H1 (cell line): ENCODE results near the gene CCDC148. TPM values are rescaled to one million over a fixed set of nuclear protein-coding genes. Genes with fewer than 3 reads are reported as not detected.

Source experiments
- CTCF ChIA-PET: fragments of 300-600 bp; sonication (Branson Sonifier 250); formaldehyde crosslinking; loops from one replicate; lab custom pipeline; 2021; ENCODE audit not compliant: partially characterized antibody; lab: Charles Lee
- POLR2A ChIA-PET: fragments of 300-600 bp; sonication (Branson Sonifier 250); formaldehyde crosslinking; loops from one replicate; lab custom pipeline; 2021; ENCODE audit warnings: inconsistent platforms; ENCODE audit not compliant: partially characterized antibody; lab: Charles Lee
- DNase-seq, 2 experiments: peaks; one replicate each; pipeline versions ENCODE4 v3.0.0 to v3.0.0-alpha.2; 2010 to 2022; ENCODE audit warnings: low spot score in 2 of 2, low read depth in 1 of 2, mixed read lengths in 1 of 2
- FAIRE-seq: peaks from 2 replicates; lab custom pipeline; 2011; peaks lifted over from hg19 to GRCh38; lab: Jason Lieb, UNC
- H2AFZ ChIP-seq: 2 replicates; pipeline ENCODE4 v1.8.1; 2012; ENCODE audit warnings: low read length, inconsistent platforms
- H2AK5ac ChIP-seq: 2 replicates; pipeline ENCODE4 v1.6.1; 2013; ENCODE audit warnings: low read depth, low read length
- H2BK120ac ChIP-seq: replicated peaks from 2 replicates; pipeline ENCODE3; 2013; ENCODE audit warnings: low read depth, low read length, inconsistent platforms
- H2BK12ac ChIP-seq: 2 replicates; pipeline ENCODE4 v1.6.1; 2013; ENCODE audit warnings: low read depth, low read length
- H2BK15ac ChIP-seq: 2 replicates; pipeline ENCODE4 v1.6.1; 2013; ENCODE audit warnings: low read length
- H2BK20ac ChIP-seq: 2 replicates; pipeline ENCODE4 v1.6.1; 2013; ENCODE audit warnings: low read length
- H2BK5ac ChIP-seq: 2 replicates; pipeline ENCODE4 v1.6.1; 2013; ENCODE audit warnings: low read depth, low read length
- H3K14ac ChIP-seq: 2 replicates; pipeline ENCODE4 v1.6.1; 2013; ENCODE audit warnings: inconsistent platforms; ENCODE audit not compliant: insufficient read length
- H3K18ac ChIP-seq: 2 replicates; pipeline ENCODE4 v1.6.1; 2013; ENCODE audit warnings: low read length; ENCODE audit errors: extremely low read depth
- H3K23ac ChIP-seq: 2 replicates; pipeline ENCODE4 v1.6.1; 2013; ENCODE audit warnings: inconsistent platforms; ENCODE audit not compliant: insufficient read length
- H3K23me2 ChIP-seq: 2 replicates; pipeline ENCODE4 v1.6.1; 2013; ENCODE audit warnings: low read depth, low read length
- H3K27ac ChIP-seq: 2 replicates; pipeline ENCODE4 v1.6.1; 2011; ENCODE audit warnings: low read depth, low read length, inconsistent platforms
- H3K27me3 ChIP-seq, 4 experiments: replicated peaks in 1 of 4; 1 replicate in 1 of 4; 2 replicates in 3 of 4; pipeline versions ENCODE4 v1.6.1 to v1.8.1; 2011 to 2013; ENCODE audit warnings: low read length in 3 of 4, mild to moderate bottlenecking in 3 of 4, inconsistent platforms in 2 of 4, mixed read lengths in 2 of 4, moderate library complexity in 1 of 4; ENCODE audit not compliant: control insufficient read depth in 3 of 4, insufficient read depth in 3 of 4; ENCODE audit errors: extremely low read depth in 1 of 4
- H3K36me3 ChIP-seq, 4 experiments: 2 replicates each; pipeline versions ENCODE4 v1.6.1 to v1.8.1; 2011 to 2013; ENCODE audit warnings: mild to moderate bottlenecking in 4 of 4, low read length in 3 of 4, moderate library complexity in 2 of 4, control low read depth in 1 of 4, inconsistent platforms in 1 of 4; ENCODE audit not compliant: insufficient read depth in 4 of 4, control insufficient read depth in 2 of 4
- H3K4ac ChIP-seq: replicated peaks from 2 replicates; pipeline ENCODE3; 2013; ENCODE audit warnings: low read length, low read depth, mixed read lengths, inconsistent platforms; ENCODE audit not compliant: insufficient read length
- H3K4me1 ChIP-seq, 4 experiments: replicated peaks in 1 of 4; 1 replicate in 1 of 4; 2 replicates in 3 of 4; pipeline versions ENCODE4 v1.6.1 to v1.8.1; 2011 to 2013; ENCODE audit warnings: low read length in 3 of 4, inconsistent platforms in 2 of 4, mixed read lengths in 1 of 4; ENCODE audit not compliant: insufficient read depth in 4 of 4, control insufficient read depth in 3 of 4
- H3K4me2 ChIP-seq, 2 experiments: 2 replicates each; pipeline versions ENCODE4 v1.6.1 to v1.8.1; 2011 to 2013; ENCODE audit warnings: low read depth in 2 of 2, low read length in 2 of 2, control low read depth in 1 of 2, inconsistent platforms in 1 of 2, mild to moderate bottlenecking in 1 of 2; ENCODE audit not compliant: insufficient read depth in 1 of 2
- H3K4me3 ChIP-seq, 4 experiments: fragments of 200-600, 300-600 bp in 1 of 4; sonication (generic), shearing (Covaris generic), sonication (Bioruptor Twin) in 1 of 4; 2 replicates each; pipeline versions ENCODE4 v1.5.1 to v1.8.1; 2011 to 2016; ENCODE audit warnings: low read length in 4 of 4, low read depth in 3 of 4, control low read depth in 2 of 4, inconsistent platforms in 2 of 4, mild to moderate bottlenecking in 2 of 4, mixed read lengths in 1 of 4, moderate library complexity in 1 of 4; ENCODE audit not compliant: insufficient read depth in 2 of 4; ENCODE audit errors: extremely low read depth in 1 of 4
- H3K56ac ChIP-seq: replicated peaks from 2 replicates; pipeline ENCODE3; 2013; ENCODE audit warnings: low read depth, mild to moderate bottlenecking, mixed read lengths, low read length, inconsistent platforms; ENCODE audit not compliant: insufficient read length
- H3K79me1 ChIP-seq: 2 replicates; pipeline ENCODE4 v1.6.1; 2013; ENCODE audit warnings: low read depth, low read length, control low read depth
- H3K79me2 ChIP-seq, 2 experiments: 2 replicates each; pipeline versions ENCODE4 v1.6.1 to v1.8.1; 2012 to 2013; ENCODE audit warnings: low read length in 2 of 2, mild to moderate bottlenecking in 2 of 2, inconsistent platforms in 1 of 2; ENCODE audit not compliant: insufficient read depth in 2 of 2, control insufficient read depth in 1 of 2
- H3K9ac ChIP-seq, 4 experiments: replicated peaks in 1 of 4; 1 replicate in 1 of 4; 2 replicates in 3 of 4; pipeline versions ENCODE4 v1.6.1 to v1.8.1; 2011 to 2013; ENCODE audit warnings: low read depth in 3 of 4, low read length in 3 of 4, control low read depth in 2 of 4, mild to moderate bottlenecking in 2 of 4, moderate library complexity in 2 of 4, inconsistent platforms in 1 of 4; ENCODE audit errors: extremely low read depth in 1 of 4
- H3K9me3 ChIP-seq, 2 experiments: 2 replicates each; pipeline versions ENCODE4 v1.6.1 to v1.8.1; 2012 to 2013; ENCODE audit warnings: mild to moderate bottlenecking in 2 of 2, moderate library complexity in 2 of 2, control low read depth in 1 of 2, inconsistent platforms in 1 of 2, low read depth in 1 of 2, low read length in 1 of 2, mixed read lengths in 1 of 2; ENCODE audit not compliant: insufficient read depth in 2 of 2
- H4K20me1 ChIP-seq, 2 experiments: replicated peaks in 1 of 2; 2 replicates each; pipeline versions ENCODE3 to v1.8.1; 2011 to 2013; ENCODE audit warnings: inconsistent platforms in 2 of 2, low read length in 2 of 2, mild to moderate bottlenecking in 1 of 2; ENCODE audit not compliant: insufficient read depth in 2 of 2, control insufficient read depth in 1 of 2
- H4K5ac ChIP-seq: 2 replicates; pipeline ENCODE4 v1.6.1; 2013; ENCODE audit warnings: low read length, low read depth, mixed read lengths, inconsistent platforms; ENCODE audit not compliant: insufficient read length
- H4K8ac ChIP-seq: 2 replicates; pipeline ENCODE4 v1.8.0; 2013; ENCODE audit warnings: mild to moderate bottlenecking, moderate library complexity, low read length, inconsistent platforms; ENCODE audit not compliant: insufficient read depth; ENCODE audit errors: extremely low read depth
- H4K91ac ChIP-seq: replicated peaks from 2 replicates; pipeline ENCODE3; 2013; ENCODE audit warnings: low read length, mixed read lengths, inconsistent platforms; ENCODE audit not compliant: insufficient read length
- MAFK ChIP-seq: IDR thresholded peaks from 2 replicates; pipeline ENCODE4 v1.6.1; 2012; ENCODE audit warnings: low read depth, mild to moderate bottlenecking, improper control_type of control experiment, low read length
- SAP30 ChIP-seq: fragments of 300-600 bp; sonication (generic); IDR thresholded peaks from 2 replicates; pipeline ENCODE4 v1.7.1; 2012; ENCODE audit warnings: low read length, moderate library complexity, mild to moderate bottlenecking, inconsistent platforms; ENCODE audit not compliant: insufficient read depth, insufficient replicate concordance
- WGBS, 2 experiments: shearing (Covaris generic) in 1 of 2; methylation state at CpG; one replicate each; pipeline versions ENCODE4 v1.1.6 to v1.1.7; 2013 to 2015; ENCODE audit warnings: low lambda C conversion rate in 2 of 2, mixed read lengths in 2 of 2, inconsistent platforms in 1 of 2, low coverage in 1 of 2, missing lambda C conversion rate in 1 of 2; ENCODE audit not compliant: insufficient replicate concordance in 2 of 2, insufficient coverage in 1 of 2, insufficient read length in 1 of 2; ENCODE audit errors: extremely low coverage in 1 of 2, missing lambda C conversion rate in 1 of 2; 5-methylcytosine and 5-hydroxymethylcytosine counted together
- polyA plus RNA-seq, 7 experiments: library from polyadenylated mRNA; depleted of rRNA in 3 of 7; stranded (reverse) in 5 of 7; unstranded in 2 of 7; fragments of >200 nt in 5 of 7; fragments of 200-250 nt in 2 of 7; gene quantifications; 1 replicate in 5 of 7; 2 replicates in 1 of 7; 4 replicates in 1 of 7; pipeline versions ENCODE4 v1.2.1 to v1.2.3, GENCODE V29; 2011 to 2013; ENCODE audit warnings: missing spikeins in 2 of 7, mixed read lengths in 2 of 7
- total RNA-seq: library from RNA; stranded (reverse); fragmentation: NEBNext Ultra II Directional; extraction: Animal tissue kit (Norgen Biotek cat#: 25700); gene quantifications from 2 replicates; pipeline ENCODE4 v1.2.1, GENCODE V29; 2021

Gene CCDC148
- total and polyA plus RNA-seq, 2 of the 8 experiments (the other 6 are each of a cell fraction or from before 2014, with no cell fraction given), result 0.45 to 1.3 TPM

DNA sequence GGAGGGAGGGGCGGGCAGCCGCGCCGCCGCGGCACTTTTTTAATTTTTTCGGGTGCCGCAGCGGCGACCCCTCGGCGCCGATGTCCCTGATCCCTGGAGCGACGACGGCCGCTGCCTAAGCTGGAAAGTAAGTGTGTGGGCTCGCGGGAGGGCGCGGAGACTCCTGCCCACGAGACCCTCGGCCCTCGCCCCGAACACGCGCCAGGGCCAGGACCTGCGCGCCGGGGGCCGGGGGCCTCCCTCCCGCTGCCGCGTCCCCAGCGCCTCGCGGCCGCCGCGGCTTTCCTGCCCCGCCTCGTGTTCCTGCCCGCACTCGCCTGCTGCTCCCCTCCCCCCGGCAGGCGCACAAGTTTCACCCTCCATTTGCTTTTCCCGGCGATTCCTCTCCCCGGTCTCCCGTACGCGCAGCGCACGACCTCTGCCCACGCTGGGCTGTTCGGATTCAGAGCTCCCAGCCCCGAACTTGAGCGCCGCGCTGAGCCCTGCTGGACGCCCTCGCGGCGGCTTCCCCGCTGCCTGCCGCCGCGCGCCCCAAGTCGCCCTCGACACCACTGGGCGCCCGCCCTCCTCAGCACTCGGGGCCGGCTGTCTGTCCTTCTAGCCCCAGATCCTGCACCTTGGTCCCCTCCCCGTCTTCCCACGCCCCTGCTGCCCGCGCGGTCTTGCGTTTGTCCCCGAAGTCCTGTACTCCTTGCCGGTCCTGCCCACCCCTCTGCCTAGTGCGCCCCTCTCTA, 706 bp upstream of the CCDC148 start:
- Histone ChIP-seq H2BK5ac (peak overlapping the region; percentile 86), H3K79me2 (peaks cover 13 to 41% of the 10 kb centered on the region in 2 experiments), H2BK20ac (no peak overlapping the region), H4K5ac (peak overlapping the region; percentile 19), H2AK5ac (no peak overlapping the region; the same call in 1 of the 2 replicates), H3K4ac (no peak overlapping the region), H3K79me1 (peaks cover 4% of the 10 kb centered on the region; the same call in 1 of the 2 replicates), H4K91ac (peak overlapping the region; percentile 92), H3K14ac (no peak overlapping the region), H3K27me3 (no peaks in the 10 kb centered on the region), H3K36me3 (no peaks in the 10 kb centered on the region), H2BK15ac (no peak overlapping the region), H4K20me1 (peaks cover 4 to 6% of the 10 kb centered on the region in 2 experiments), H2AFZ (no peak overlapping the region), H3K4me3 (peak overlapping the region; percentile 77 to 90 (median 80)), H3K4me2 (peak overlapping the region; percentile 84 to 94), H4K8ac (peak overlapping the region; percentile 81), H3K27ac (peak overlapping the region; percentile 81), H2BK12ac (peak overlapping the region; percentile 31; the same call in 1 of the 2 replicates), H3K4me1 (peaks cover 2 to 6% (median 4%) of the 10 kb centered on the region in 4 experiments; a peak in 5 of 7 replicates), H3K23ac (no peak overlapping the region), H3K23me2 (peaks cover 12% of the 10 kb centered on the region; the same call in 1 of the 2 replicates), H3K18ac (peak overlapping the region; percentile 95), H3K9me3 (no peaks in the 10 kb centered on the region), H3K9ac (peak overlapping the region; percentile 58 to 91 (median 88)), H3K56ac (peak overlapping the region; percentile 74), H2BK120ac (no peak overlapping the region)
- CTCF ChIA-PET, result interaction anchor here (0.9 to 3.4 kb wide), 9 partner anchors 10 to 581 kb away, joined by 3 to 13 read pairs (median 5); partner anchors contain the start of gene ACVR1
- POLR2A ChIA-PET, result interaction anchor here (0.5 to 3.1 kb wide), 13 partner anchors 8 to 171 kb away, joined by 3 to 16 read pairs (median 3); no protein-coding TSS in a partner anchor
- no peak for FAIRE-seq
- DNase-seq, result peak in 1 of 2 experiments; percentile 86
- 0% methylated on average over 31 of the region's 84 CpGs; no CpG with 5 or more reads in 1 of the 2 experiments for WGBS, 2 experiments
- TF ChIP-seq SAP30, result no peak
- no peak for TF ChIP-seq MAFK
